ENCODE results near the gene G0S2.

- TF ChIP-seq ZZZ3 (IDR thresholded peaks at IDR 0.05; ENCODE audit: control insufficient read depth, insufficient read length, low read depth) (no peak), BACH1 (IDR thresholded peaks at IDR 0.05; ENCODE audit: borderline replicate concordance) (no peak), NFIC (IDR thresholded peaks at IDR 0.05; ENCODE audit: low read depth, low read length) (no peak), NR2C1 (IDR thresholded peaks at IDR 0.05) (no peak), CTCF (IDR thresholded peaks at IDR 0.05 in 2 of 3, conservative IDR thresholded peaks at IDR 0.05 in 1 of 3; ENCODE audit: control insufficient read depth in 2 of 3, extremely low read depth in 1 of 3, insufficient read depth in 1 of 3, low read depth in 3 of 3, low read length in 3 of 3) (no peak), MAX (IDR thresholded peaks at IDR 0.05; ENCODE audit: low read depth, low read length) (no peak), HCFC1 (IDR thresholded peaks at IDR 0.05; ENCODE audit: low read length) (no peak), EZH2 (IDR thresholded peaks at IDR 0.05; ENCODE audit: borderline replicate concordance, control insufficient read depth, low read depth, low read length) (no peak), POLR2AphosphoS5 (IDR thresholded peaks at IDR 0.05; ENCODE audit: low read length) (no peak), JUND (IDR thresholded peaks at IDR 0.05; ENCODE audit: low read depth, low read length) (no peak), EGR1 (IDR thresholded peaks at IDR 0.05; ENCODE audit: borderline replicate concordance in 1 of 2, low read depth in 2 of 2, low read length in 2 of 2) (no peak), ATF3 (IDR thresholded peaks at IDR 0.05; ENCODE audit: borderline replicate concordance, extremely low read depth, low read depth, low read length) (no peak), SIX5 (IDR thresholded peaks at IDR 0.05; ENCODE audit: low read depth, low read length, severe bottlenecking) (no peak)
These were observed 34.9 kb downstream of the G0S2 start for GRCh38 chr1:209710093-209710492.

All from GM12878 (cell line).